Measurements from ENCODE around the gene ITGAL.

Gene ITGAL
- 277 to 1,259 (median 692) reads per million in 9 experiments for total RNA-seq

DNA sequence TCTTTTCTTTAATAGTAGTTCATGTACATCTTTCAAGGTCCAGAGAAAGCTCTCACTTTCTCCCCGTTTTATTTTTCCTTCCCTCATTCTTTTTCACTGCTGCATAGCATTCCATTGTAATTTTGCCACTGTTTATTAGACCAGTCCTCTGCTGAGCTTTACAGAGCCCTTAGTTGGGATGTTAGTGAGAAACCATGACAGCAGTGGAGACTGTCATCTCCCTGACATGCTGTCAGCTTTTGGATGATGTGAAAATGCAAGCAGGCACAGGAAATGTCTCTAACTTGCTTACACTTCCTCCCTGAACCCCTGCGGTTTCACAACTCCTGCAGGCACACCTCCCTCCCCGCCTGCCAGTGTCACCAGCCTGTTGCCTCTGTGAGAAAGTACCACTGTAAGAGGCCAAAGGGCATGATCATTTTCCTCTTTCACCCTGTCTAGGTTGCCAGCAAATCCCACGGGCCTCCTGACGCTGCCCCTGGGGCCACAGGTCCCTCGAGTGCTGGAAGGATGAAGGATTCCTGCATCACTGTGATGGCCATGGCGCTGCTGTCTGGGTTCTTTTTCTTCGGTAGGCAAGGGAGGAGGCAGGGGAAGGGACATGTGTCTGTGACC lies at the start of gene ITGAL:
ITGAL (plus strand) TSS at position 415 of the 615 bp plus-strand sequence; CDS start at position 511, 96 bp downstream.
- ATAC-seq (replicated peaks) = peak; percentile 83
- peak within 1 kb of the TSS; percentile 95 to 96 for H3K27ac Mint-ChIP-seq
- no peaks in the 10 kb centered on the region for H3K27me3 Mint-ChIP-seq
- peak within 1 kb of the TSS; percentile 99 for H3K4me3 Mint-ChIP-seq
- peaks cover 39 to 57% of the 10 kb centered on the region in 2 donors for H3K4me1 Mint-ChIP-seq (ENCODE audit: low read depth in 2 of 2)
- H3K9me3 Mint-ChIP-seq = peaks cover 2 to 7% of the 10 kb centered on the region in 2 donors
- peak; percentile 80 to 83 (median 82) for DNase-seq
- H3K36me3 Mint-ChIP-seq (ENCODE audit: insufficient read depth) = peaks cover 58% of the 10 kb centered on the region

DNA sequence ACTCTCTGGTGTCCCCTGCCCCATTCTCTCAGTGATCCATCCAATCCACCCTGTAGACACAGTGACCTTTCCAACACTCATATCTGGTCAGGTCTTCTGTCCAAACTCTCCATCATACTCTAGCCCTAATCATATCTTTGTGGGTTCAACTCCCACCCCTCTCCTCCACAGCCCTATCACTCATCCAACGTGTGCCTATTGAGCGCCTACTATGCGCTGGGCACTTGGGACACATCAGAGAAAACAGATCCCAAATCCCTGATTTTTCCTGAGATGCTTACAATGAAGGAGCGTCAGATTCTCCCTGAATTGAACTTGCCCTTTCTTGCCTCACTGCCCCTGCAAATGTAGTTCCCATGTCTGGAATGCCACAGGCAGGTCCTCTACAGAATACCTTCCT lies 44.5 kb upstream of the ITGAL start:
- ATAC-seq (replicated peaks) (no peak), DNase-seq (no peak)
- Mint-ChIP-seq H3K9me3 (no peaks in the 10 kb centered on the region), H3K36me3 (ENCODE audit: insufficient read depth) (peaks cover 23% of the 10 kb centered on the region), H3K27ac (peak overlapping the region in 1 of 2 donors; percentile 18), H3K4me1 (ENCODE audit: low read depth in 2 of 2) (peaks cover 5 to 8% of the 10 kb centered on the region in 2 donors), H3K4me3 (no peak overlapping the region), H3K27me3 (no peaks in the 10 kb centered on the region)

DNA sequence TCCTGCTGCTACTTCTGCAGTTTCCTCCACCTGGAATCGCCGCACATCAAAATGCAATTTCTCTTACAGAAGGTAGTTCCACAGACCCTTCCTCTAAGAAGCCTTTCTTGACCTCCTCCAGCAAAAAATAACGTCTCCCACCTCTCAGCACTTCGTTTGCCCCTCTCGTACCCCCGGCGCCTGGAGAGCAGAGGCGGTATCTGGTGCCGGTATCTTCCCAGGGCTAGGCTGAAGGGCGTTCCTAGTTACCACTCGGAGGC lies 43.2 kb upstream of the ITGAL start:
- ATAC-seq (replicated peaks) = no peak
- H3K4me1 Mint-ChIP-seq (ENCODE audit: low read depth in 2 of 2) = peaks cover 9 to 13% of the 10 kb centered on the region in 2 donors
- H3K4me3 Mint-ChIP-seq = no peak overlapping the region
- no peak overlapping the region for H3K27ac Mint-ChIP-seq
- H3K36me3 Mint-ChIP-seq (ENCODE audit: insufficient read depth) = peaks cover 13% of the 10 kb centered on the region
- no peaks in the 10 kb centered on the region for H3K9me3 Mint-ChIP-seq
- no peak for DNase-seq
- H3K27me3 Mint-ChIP-seq = no peaks in the 10 kb centered on the region

DNA sequence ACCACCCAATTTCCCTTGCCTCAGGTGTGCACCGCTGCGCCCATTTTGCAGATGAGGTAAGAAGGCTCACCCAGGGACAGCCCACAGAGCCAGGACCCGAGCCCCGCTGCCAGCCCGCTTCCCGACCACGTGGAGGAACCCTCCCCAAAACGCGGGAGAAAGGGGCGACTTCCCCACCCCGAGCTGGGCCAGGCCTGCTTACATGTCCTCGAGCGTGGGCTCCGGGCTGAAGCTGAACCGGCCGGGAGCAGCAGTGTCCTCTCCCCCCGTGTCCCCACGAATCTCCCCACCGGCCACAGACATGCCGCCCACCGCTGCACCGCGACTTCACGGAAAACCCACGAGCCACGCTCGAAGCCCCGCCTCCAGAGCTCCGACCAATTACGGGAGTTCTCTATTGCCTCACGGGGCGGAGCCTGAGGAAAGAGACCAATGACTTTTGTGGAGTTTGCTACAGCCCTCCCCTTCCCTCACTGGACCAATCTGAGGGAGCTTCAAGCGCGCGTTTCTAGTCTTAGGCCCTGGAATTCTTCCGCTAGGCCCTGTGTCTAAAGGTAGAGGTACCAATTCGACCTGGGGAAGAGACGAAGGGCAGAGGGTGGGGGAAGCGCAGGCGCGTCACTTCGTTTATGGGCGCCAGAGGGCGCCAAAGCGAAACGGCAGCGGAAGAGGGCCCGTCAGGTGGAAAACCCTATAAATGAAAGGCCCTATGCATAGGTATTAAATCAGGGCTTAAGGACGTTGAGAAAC lies 42.7 kb upstream of the ITGAL start, which contains the start of gene DCTPP1:
DCTPP1 (minus strand) TSS at position 353 of the 750 bp plus-strand sequence; CDS start at position 303, 50 bp downstream.
- no peaks in the 10 kb centered on the region for H3K27me3 Mint-ChIP-seq
- no peak within 1 kb of the TSS for H3K4me3 Mint-ChIP-seq
- H3K36me3 Mint-ChIP-seq (ENCODE audit: insufficient read depth) = peaks cover 13% of the 10 kb centered on the region
- H3K9me3 Mint-ChIP-seq = no peaks in the 10 kb centered on the region
- DNase-seq (peak; percentile 92 to 95 (median 92)), ATAC-seq (replicated peaks) (peak; percentile 94)
- no peak within 1 kb of the TSS for H3K27ac Mint-ChIP-seq
- peaks cover 12 to 17% of the 10 kb centered on the region in 2 donors for H3K4me1 Mint-ChIP-seq (ENCODE audit: low read depth in 2 of 2)

DNA sequence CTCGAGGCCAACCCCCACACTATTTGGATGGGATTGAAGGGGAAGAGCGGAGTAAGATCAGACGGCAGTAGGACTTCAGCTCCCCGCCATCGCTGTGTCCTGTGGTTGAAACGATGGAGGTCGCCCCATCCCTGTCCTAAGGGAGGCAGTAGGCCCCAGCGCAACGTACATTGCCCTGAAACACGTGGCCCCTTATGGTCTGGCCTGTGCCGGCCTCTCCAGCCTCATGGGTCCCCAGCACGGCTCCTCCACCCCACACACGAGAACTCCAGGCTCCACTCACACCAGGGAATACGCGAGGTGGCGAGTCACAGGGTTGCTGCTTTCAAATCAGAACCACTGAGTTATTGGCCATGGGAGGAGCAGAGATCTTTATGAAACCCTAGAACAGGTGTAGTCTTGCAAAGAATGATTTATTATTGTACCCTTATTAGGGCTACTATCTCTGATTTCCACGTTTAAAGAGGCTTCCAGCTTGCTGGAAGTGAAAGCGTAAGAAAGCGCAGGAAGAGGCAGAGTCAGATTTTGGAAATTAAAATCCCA lies 42.0 kb upstream of the ITGAL start:
- H3K4me1 Mint-ChIP-seq (ENCODE audit: low read depth in 2 of 2) = peaks cover 14 to 20% of the 10 kb centered on the region in 2 donors
- peaks cover 8% of the 10 kb centered on the region for H3K36me3 Mint-ChIP-seq (ENCODE audit: insufficient read depth)
- H3K4me3 Mint-ChIP-seq = no peak overlapping the region
- ATAC-seq (replicated peaks) (peak; percentile 2), DNase-seq (peak in 1 of 3 experiments; percentile 19)
- H3K27me3 Mint-ChIP-seq = no peaks in the 10 kb centered on the region
- H3K9me3 Mint-ChIP-seq = no peaks in the 10 kb centered on the region
- H3K27ac Mint-ChIP-seq = no peak overlapping the region

DNA sequence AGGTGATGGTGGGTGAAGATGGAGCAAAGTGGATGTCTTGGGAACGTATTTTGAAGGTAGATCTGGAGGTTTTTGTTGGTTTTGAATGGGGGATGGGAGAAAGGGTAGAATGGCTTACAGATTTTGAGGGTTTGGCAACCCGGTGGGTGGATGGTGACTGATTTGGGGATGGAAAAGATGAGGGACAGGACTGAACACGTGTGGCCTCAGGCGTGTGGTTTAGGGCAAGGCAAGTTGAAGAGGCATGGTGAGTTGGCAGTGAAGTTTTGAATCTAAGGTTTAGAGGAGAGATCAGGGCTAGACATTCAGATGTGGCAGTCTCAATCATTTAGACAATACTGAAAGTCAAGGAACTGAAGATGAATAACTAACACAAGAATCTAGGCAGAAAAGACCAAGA lies 37.7 kb upstream of the ITGAL start:
- Mint-ChIP-seq H3K27me3 (no peaks in the 10 kb centered on the region), H3K27ac (peak overlapping the region; percentile 2 to 78), H3K4me3 (peak overlapping the region in 1 of 2 donors; percentile 34), H3K36me3 (ENCODE audit: insufficient read depth) (no peaks in the 10 kb centered on the region), H3K4me1 (ENCODE audit: low read depth in 2 of 2) (peaks cover 12 to 14% of the 10 kb centered on the region in 2 donors), H3K9me3 (no peaks in the 10 kb centered on the region)
- ATAC-seq (replicated peaks) = no peak
- no peak for DNase-seq

DNA sequence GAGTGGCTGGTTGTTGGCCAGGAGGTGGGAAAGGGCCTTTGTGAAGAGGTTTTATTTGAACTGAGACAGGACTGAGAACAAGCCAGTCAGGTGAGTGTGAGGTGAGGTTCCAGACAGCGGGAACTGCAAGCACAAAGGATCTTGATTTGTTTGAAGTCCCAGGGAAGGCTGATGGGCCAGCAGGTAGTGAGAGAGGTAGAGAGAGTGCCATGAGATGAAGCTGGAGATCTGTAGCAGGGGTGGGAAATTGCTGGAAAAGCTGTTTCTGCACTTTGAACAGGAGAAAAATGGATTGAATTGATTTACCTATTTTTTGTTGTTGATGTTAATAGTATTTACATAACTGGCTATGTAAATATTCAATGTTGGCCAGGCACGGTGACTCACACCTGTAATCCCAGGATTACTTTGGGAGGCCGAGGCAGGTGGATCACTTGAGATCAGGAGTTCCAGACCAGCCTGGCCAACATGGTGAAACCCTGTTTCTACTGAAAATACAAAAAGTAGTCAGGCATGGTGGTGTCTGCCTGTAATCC lies 35.0 kb upstream of the ITGAL start:
- H3K4me3 Mint-ChIP-seq = no peak overlapping the region
- peaks cover 14% of the 10 kb centered on the region in 2 donors for H3K4me1 Mint-ChIP-seq (ENCODE audit: low read depth in 2 of 2)
- no peaks in the 10 kb centered on the region for H3K9me3 Mint-ChIP-seq
- no peak for DNase-seq
- no peaks in the 10 kb centered on the region for H3K36me3 Mint-ChIP-seq (ENCODE audit: insufficient read depth)
- ATAC-seq (replicated peaks) = no peak
- no peaks in the 10 kb centered on the region for H3K27me3 Mint-ChIP-seq
- H3K27ac Mint-ChIP-seq = peak overlapping the region in 1 of 2 donors; percentile 39

DNA sequence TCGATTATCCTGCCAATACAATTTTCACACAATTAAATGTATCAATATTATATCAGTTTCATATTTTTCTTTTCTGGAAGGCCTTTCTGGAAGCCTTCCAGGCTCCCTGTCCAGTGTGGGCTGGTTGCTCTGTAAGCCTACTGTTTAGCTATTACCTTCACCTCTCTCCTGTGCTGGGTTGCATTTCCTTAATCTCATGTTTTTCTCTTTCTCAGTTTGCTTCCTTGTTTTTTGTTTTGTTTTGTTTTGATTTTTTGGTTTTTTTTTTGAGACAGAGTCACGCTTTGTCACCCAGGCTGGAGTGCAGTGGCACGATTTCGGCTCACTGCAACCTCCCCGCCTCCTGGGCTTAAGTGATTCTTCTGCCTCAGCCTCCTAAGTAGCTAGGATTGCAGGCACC lies 33.7 kb upstream of the ITGAL start:
- peaks cover 7% of the 10 kb centered on the region for H3K36me3 Mint-ChIP-seq (ENCODE audit: insufficient read depth)
- ATAC-seq (replicated peaks) (no peak), DNase-seq (no peak)
- peaks cover 17 to 22% of the 10 kb centered on the region in 2 donors for H3K4me1 Mint-ChIP-seq (ENCODE audit: low read depth in 2 of 2)
- no peaks in the 10 kb centered on the region for H3K9me3 Mint-ChIP-seq
- H3K4me3 Mint-ChIP-seq = no peak overlapping the region
- H3K27ac Mint-ChIP-seq = no peak overlapping the region
- no peaks in the 10 kb centered on the region for H3K27me3 Mint-ChIP-seq

DNA sequence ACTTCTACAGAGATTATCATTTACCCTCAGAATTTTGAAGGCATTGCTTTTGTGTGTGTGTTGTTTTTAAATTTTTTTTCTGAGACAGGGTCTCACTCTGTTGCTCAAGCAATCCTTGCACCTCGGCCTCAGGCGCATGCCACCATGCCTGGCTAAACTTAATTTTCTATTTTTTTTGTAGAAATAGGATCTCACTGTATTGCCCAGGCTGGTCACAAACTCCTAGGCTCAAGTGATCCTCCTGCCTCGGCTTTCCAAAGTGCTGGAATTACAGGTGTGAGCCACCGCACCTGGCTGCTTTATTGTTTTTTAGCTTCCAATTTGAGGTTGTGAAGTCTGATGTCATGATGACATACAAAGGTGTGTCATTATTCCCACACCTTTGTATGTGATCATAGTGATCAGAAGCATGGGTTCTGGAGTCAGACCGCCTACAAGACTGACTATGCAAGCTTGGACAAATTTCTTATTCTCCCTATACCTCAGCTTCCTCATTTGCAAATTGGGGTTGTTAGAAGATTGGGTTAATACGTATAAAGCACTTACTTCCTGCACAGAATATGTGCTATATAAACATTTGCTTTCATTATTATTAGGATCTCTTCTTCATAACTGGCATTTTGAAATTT lies 32.7 kb upstream of the ITGAL start:
- DNase-seq = no peak
- no peak overlapping the region for H3K4me3 Mint-ChIP-seq
- no peak for ATAC-seq (replicated peaks)
- H3K27ac Mint-ChIP-seq = no peak overlapping the region
- H3K36me3 Mint-ChIP-seq (ENCODE audit: insufficient read depth) = peaks cover 7% of the 10 kb centered on the region
- no peaks in the 10 kb centered on the region for H3K9me3 Mint-ChIP-seq
- H3K27me3 Mint-ChIP-seq = no peaks in the 10 kb centered on the region
- peaks cover 17 to 20% of the 10 kb centered on the region in 2 donors for H3K4me1 Mint-ChIP-seq (ENCODE audit: low read depth in 2 of 2)

DNA sequence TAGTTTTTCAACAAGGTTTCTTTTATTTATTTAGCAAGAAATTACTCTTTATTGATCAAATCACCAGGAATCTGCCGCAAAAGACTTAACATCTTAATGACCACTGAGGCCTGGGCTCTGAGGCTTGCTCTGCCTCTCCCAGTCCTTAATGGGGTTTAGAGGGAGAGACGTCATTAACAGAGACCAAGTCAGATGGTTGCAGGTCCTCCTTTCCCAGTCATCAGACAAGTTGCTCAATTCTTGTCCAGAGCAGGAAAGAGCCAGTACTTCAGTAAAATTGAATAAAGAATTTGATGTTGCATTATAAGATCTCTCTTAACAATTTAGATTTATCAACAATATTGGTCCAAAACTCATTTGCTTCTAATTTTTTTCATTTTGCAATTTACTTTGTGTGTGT lies 28.9 kb upstream of the ITGAL start:
- H3K4me1 Mint-ChIP-seq (ENCODE audit: low read depth in 2 of 2) = peaks cover 25% of the 10 kb centered on the region in 2 donors
- H3K9me3 Mint-ChIP-seq = no peaks in the 10 kb centered on the region
- H3K4me3 Mint-ChIP-seq = peak overlapping the region; percentile 89 to 96
- DNase-seq = no peak
- H3K36me3 Mint-ChIP-seq (ENCODE audit: insufficient read depth) = peaks cover 11% of the 10 kb centered on the region
- H3K27ac Mint-ChIP-seq = no peak overlapping the region
- no peaks in the 10 kb centered on the region for H3K27me3 Mint-ChIP-seq
- ATAC-seq (replicated peaks) = no peak

DNA sequence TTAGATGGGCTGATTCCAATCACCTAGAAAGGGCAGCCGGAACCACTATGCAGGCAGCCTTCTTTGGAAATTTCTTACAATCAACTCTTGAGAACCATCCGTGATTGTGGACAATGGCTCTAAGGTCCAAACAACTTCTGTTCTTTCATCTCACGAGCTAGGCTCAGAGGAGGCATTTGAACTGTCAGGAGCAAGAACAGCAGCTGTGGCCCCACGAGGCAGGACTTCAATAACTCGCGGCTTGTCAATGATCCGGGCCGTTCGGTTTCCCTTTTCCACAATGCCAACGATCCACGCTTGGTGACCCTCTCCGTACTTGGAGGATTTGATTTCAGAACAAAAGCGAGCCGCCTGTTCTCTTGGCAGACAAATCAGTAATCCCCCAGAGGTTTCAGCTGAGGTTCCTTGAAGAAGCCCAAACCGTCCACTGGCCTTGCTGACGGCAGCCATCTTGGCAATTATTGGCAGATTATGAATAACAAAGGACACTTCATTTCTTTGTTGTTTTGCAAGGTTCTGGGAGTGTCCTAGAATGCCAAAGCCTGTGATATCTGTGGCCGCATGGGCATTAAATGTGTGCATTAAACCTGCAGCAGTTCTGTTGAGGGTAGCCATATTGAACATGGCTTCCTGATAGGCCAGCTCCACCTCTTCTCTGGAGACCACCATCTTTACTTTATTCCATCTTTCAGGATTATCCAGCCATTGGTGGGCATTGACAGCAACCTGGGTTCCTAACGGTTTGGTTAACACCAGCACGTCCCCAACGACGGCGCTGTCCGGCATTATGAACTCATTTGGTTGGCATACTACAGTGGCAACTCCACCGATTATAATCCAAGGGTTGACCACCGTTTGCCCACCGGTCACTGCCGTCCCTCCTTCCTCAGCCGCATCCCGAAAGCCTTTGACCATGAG lies 28.1 kb upstream of the ITGAL start:
- Mint-ChIP-seq H3K4me1 (ENCODE audit: low read depth in 2 of 2) (peaks cover 25% of the 10 kb centered on the region in 2 donors), H3K4me3 (peak overlapping the region; percentile 89 to 96), H3K9me3 (no peaks in the 10 kb centered on the region), H3K36me3 (ENCODE audit: insufficient read depth) (peaks cover 11% of the 10 kb centered on the region), H3K27ac (peak overlapping the region; percentile 92 to 97), H3K27me3 (no peaks in the 10 kb centered on the region)
- ATAC-seq (replicated peaks) (no peak), DNase-seq (no peak)

DNA sequence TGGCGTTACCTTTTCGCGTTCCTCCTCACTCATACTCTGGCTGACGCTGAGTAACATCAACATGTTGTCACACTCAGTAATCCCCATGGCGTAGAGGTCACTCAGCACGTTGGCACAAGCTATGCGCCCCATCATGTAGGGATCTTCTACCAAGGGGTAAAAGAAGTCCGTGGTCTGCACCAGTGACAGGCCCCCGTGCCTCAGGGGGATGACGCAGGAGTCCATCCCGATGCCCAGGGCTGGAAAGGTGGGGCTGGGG lies 27.5 kb upstream of the ITGAL start:
- ATAC-seq (replicated peaks) (no peak), DNase-seq (no peak)
- peak overlapping the region; percentile 89 to 96 for H3K4me3 Mint-ChIP-seq
- peaks cover 25 to 28% of the 10 kb centered on the region in 2 donors for H3K4me1 Mint-ChIP-seq (ENCODE audit: low read depth in 2 of 2)
- no peaks in the 10 kb centered on the region for H3K9me3 Mint-ChIP-seq
- no peaks in the 10 kb centered on the region for H3K27me3 Mint-ChIP-seq
- H3K36me3 Mint-ChIP-seq (ENCODE audit: insufficient read depth) = peaks cover 11% of the 10 kb centered on the region
- H3K27ac Mint-ChIP-seq = peak overlapping the region; percentile 92 to 97
